Large intestine (tissue), 3 donors: Measurements from ENCODE around the gene TTLL13. TPM values are rescaled to one million over a fixed set of nuclear protein-coding genes. Genes with fewer than 3 reads are reported as not detected.

Experiments used
- DNase-seq, 2 donors: peaks; one replicate each; pipeline versions ENCODE4 v3.0.0 to v3.0.0-alpha.2; 2013
- H3K27ac ChIP-seq: one replicate; pipeline ENCODE4 v1.5.1; 2013; ENCODE audit warnings: low read length
- H3K27me3 ChIP-seq: 2 replicates; pipeline ENCODE4 v1.6.1; 2013; ENCODE audit warnings: low read length; ENCODE audit not compliant: control insufficient read depth, insufficient read depth
- H3K36me3 ChIP-seq: 2 replicates; pipeline ENCODE4 v1.6.1; 2013; ENCODE audit warnings: low read length; ENCODE audit not compliant: control insufficient read depth, insufficient read depth
- H3K4me1 ChIP-seq: one replicate; pipeline ENCODE4 v1.6.1; 2013; ENCODE audit warnings: low read length; ENCODE audit not compliant: control insufficient read depth, insufficient read depth
- H3K4me3 ChIP-seq: one replicate; pipeline ENCODE4 v1.5.1; 2013; ENCODE audit warnings: low read length
- H3K9me3 ChIP-seq: one replicate; pipeline ENCODE4 v1.6.1; 2013; ENCODE audit warnings: mild to moderate bottlenecking, low read depth, low read length, moderate library complexity; ENCODE audit not compliant: control insufficient read depth
- WGBS: methylation state at CpG from one replicate; pipeline ENCODE4 v1.1.5; 2013; ENCODE audit warnings: low lambda C conversion rate; ENCODE audit not compliant: insufficient coverage; 5-methylcytosine and 5-hydroxymethylcytosine counted together
- polyA plus RNA-seq: library from polyadenylated mRNA; unstranded; fragments of 120-200 nt; gene quantifications from one replicate; pipeline ENCODE4 v1.2.1, GENCODE V29; 2013

TTLL13 gene
- polyA plus RNA-seq, 1 donor = 0.33 TPM

DNA sequence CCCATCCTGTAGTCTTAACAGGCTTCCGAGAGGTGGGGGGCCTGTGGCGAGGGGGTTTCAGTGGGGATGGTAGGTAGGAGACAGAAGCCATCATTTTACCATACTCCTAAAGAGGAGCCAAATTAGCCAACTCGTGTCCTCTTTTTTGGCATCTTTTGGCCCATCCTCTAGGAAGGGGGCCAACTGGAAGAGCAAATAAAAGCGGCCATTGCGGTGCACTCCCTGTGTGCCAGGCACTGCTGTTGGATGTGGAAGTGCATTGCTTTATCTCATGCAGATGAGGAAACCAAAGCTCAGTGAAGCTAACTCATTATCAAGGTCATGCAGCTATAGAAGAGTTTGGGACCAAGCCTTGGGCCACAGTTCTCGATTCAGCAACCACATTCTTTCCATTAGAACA is 42.1 kb upstream of the TTLL13 start:
- no peak overlapping the region for H3K4me3 ChIP-seq
- peak in 1 of 2 donors; percentile 1 for DNase-seq
- no CpG with 5 or more reads among the region's 6 CpGs for WGBS
- no peak overlapping the region for H3K27ac ChIP-seq
- H3K9me3 ChIP-seq = no peaks in the 10 kb centered on the region
- H3K36me3 ChIP-seq = peaks cover 50% of the 10 kb centered on the region
- H3K4me1 ChIP-seq = peaks cover 27% of the 10 kb centered on the region
- H3K27me3 ChIP-seq = no peaks in the 10 kb centered on the region

DNA sequence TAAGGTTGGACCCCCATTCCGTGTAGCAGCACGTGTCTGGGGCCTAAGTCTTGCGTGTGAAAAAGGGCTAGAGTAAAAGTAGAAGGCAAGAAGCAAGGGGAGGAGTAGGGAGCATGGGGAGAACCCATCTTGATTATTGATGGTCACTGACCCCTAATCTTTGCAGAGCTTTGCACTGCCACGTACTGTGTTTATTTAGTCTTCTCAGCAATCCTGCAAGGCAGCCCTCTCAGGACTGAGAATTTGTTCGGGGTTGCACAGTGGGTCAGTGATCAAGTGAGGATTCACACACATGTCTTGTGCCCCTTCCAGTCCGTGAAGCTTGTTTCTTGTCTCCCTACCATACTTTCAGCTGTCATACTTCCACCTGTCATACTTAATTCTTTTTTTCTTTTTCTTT is 41.0 kb upstream of the TTLL13 start:
- Histone ChIP-seq H3K4me1 (peaks cover 29% of the 10 kb centered on the region), H3K9me3 (no peaks in the 10 kb centered on the region), H3K4me3 (no peak overlapping the region), H3K27me3 (no peaks in the 10 kb centered on the region), H3K27ac (peak overlapping the region; percentile 9), H3K36me3 (peaks cover 56% of the 10 kb centered on the region)
- peak; percentile 49 to 75 for DNase-seq
- no CpG with 5 or more reads among the region's 6 CpGs for WGBS

DNA sequence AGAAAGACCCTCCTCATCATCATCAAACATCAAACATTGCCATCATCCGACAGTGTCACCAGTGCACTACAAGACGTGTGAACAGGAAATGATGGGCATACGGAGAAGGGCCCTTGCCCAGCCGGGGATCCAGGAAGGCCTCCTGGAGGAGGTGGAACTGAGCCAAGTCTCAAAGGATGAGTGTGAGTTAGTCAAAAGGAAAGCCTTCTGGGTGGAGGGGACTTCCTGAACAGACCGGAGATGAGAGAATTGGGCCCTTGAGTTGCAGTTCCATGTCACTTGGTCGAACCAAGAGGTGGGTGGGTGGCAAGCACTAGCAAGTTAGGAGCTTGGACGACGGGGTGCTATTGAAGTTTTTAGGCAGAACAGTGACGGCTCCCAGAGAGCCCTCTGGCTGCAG is 39.8 kb upstream of the TTLL13 start:
- H3K9me3 ChIP-seq = no peaks in the 10 kb centered on the region
- no CpG with 5 or more reads among the region's 9 CpGs for WGBS
- peak in 1 of 2 donors; percentile 1 for DNase-seq
- peaks cover 36% of the 10 kb centered on the region for H3K4me1 ChIP-seq
- H3K27me3 ChIP-seq = no peaks in the 10 kb centered on the region
- peaks cover 47% of the 10 kb centered on the region for H3K36me3 ChIP-seq
- H3K4me3 ChIP-seq = no peak overlapping the region
- no peak overlapping the region for H3K27ac ChIP-seq

DNA sequence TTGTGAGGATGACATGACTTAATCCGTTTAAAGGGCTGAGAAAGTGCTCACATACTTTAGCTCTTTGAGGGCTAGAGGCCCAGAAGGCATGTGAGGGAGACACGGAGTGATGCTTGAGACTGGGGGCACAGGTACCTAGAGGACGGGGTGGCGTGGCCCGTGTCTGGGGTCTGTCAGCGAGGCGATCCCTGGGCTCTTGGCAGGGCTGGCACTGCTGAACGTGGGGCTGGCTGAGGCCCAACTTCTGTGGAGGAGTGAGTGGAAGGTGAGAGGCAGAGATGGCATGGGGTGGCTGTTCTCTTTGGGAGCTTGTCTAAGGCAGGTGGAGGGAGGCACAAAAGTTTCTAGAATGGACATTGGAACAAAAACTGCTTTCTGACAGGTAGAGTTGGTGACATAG is 38.8 kb upstream of the TTLL13 start:
- peaks cover 36% of the 10 kb centered on the region for H3K4me1 ChIP-seq
- DNase-seq = peak in 1 of 2 donors; percentile 9

GRCh38 chr15:90211009-90211408 is 38.3 kb upstream of the TTLL13 start:
- Histone ChIP-seq H3K27me3 (no peaks in the 10 kb centered on the region), H3K4me1 (peaks cover 36% of the 10 kb centered on the region), H3K36me3 (peaks cover 36% of the 10 kb centered on the region), H3K27ac (peak overlapping the region; percentile 95), H3K9me3 (no peaks in the 10 kb centered on the region), H3K4me3 (no peak overlapping the region)
- WGBS = no CpG with 5 or more reads among the region's 9 CpGs
- DNase-seq = no peak

More for the DNA sequence above, 38.8 kb upstream of the TTLL13 start:
- H3K36me3 ChIP-seq = peaks cover 40% of the 10 kb centered on the region
- no peaks in the 10 kb centered on the region for H3K27me3 ChIP-seq
- WGBS = no CpG with 5 or more reads among the region's 8 CpGs
- H3K27ac ChIP-seq = peak overlapping the region; percentile 95
- H3K9me3 ChIP-seq = no peaks in the 10 kb centered on the region
- H3K4me3 ChIP-seq = no peak overlapping the region

DNA sequence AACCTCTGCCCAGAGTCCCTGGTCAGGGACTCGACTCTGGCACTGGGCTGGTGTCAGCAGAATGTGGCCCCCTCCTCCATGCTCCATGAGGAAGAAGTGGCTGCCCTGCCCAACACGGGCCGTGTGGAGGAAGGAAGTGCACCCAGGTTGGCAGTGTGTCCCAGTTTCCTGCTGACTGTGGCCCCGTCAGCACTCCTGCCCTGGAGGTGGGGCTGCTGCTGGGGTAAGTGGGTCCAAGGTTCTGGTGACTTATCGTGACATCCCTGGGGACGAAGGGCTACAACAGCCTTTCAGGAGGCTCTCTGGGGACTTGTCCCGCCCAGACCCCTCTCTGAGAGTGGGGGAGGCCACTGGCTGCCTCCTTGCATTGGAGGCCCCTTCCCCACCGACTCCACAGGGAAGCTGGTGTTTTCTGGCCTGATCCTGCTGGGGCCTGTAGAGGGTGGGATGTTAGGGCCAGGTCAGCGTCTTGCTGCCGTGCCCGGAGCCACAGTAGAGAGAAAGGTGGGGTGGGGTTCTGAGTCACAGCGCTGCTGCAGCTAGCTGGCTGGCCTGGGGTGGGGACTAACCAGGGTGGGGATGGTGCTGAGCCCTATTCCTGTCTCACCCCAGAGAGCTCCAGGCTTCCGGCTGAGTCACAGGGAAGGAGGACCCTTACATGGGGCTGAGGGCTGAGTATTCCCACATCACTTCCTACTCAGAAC is 37.8 kb upstream of the TTLL13 start:
- peak overlapping the region; percentile 95 for H3K27ac ChIP-seq
- DNase-seq = peak; percentile 91 to 97
- no peaks in the 10 kb centered on the region for H3K9me3 ChIP-seq
- no peaks in the 10 kb centered on the region for H3K27me3 ChIP-seq
- WGBS = no CpG with 5 or more reads among the region's 13 CpGs
- no peak overlapping the region for H3K4me3 ChIP-seq
- peaks cover 33% of the 10 kb centered on the region for H3K36me3 ChIP-seq
- H3K4me1 ChIP-seq = peaks cover 36% of the 10 kb centered on the region

GRCh38 chr15:90212221-90213098 is 36.9 kb upstream of the TTLL13 start:
- Histone ChIP-seq H3K27me3 (no peaks in the 10 kb centered on the region), H3K9me3 (no peaks in the 10 kb centered on the region), H3K27ac (peak overlapping the region; percentile 95), H3K4me1 (peaks cover 36% of the 10 kb centered on the region), H3K4me3 (no peak overlapping the region), H3K36me3 (peaks cover 28% of the 10 kb centered on the region)
- WGBS = no CpG with 5 or more reads among the region's 35 CpGs
- peak in 1 of 2 donors; percentile 22 for DNase-seq

DNA sequence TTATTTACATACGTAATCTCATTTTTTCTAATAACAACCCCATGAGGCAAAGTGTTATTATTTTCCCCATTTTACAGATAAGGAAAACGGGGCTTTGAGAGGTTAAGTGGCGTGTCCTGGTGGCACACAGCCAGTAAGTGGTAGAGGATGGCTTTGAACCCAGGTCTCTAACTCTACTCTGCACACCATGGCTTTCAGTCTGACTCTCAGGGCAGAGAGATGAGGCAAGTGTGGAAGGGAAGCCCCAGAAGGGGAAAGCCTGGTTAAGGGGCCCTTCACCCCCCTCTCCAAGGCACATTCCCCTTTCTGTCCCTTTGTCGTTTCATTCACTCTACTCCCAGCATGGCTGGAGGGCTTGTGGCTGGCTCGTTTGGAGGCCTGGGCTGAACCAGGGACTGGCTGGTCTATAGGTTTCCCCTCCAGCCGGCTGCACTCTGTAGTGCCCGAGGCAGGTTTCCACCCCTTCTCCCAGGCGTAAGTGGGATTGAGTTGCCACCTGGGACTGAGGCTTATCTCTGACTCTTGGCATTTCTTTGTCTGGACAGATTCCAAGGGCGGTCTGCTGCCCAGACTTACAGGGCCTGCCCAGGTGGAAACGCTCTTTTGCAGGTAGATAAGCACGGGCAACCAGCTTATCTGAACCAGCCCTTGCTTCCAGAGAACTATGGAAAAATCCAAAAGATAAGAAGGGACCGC is 36.1 kb upstream of the TTLL13 start:
- peaks cover 36% of the 10 kb centered on the region for H3K4me1 ChIP-seq

GRCh38 chr15:90213818-90214204 is 35.5 kb upstream of the TTLL13 start:
- Histone ChIP-seq H3K27me3 (no peaks in the 10 kb centered on the region), H3K9me3 (no peaks in the 10 kb centered on the region), H3K4me3 (no peak overlapping the region), H3K27ac (peak overlapping the region; percentile 95), H3K36me3 (peaks cover 38% of the 10 kb centered on the region), H3K4me1 (peaks cover 36% of the 10 kb centered on the region)
- WGBS = no CpG with 5 or more reads among the region's 11 CpGs
- DNase-seq = peak in 1 of 2 donors; percentile 31

More for the DNA sequence above, 36.1 kb upstream of the TTLL13 start:
- H3K4me3 ChIP-seq = no peak overlapping the region
- H3K9me3 ChIP-seq = no peaks in the 10 kb centered on the region
- H3K27me3 ChIP-seq = no peaks in the 10 kb centered on the region
- peaks cover 35% of the 10 kb centered on the region for H3K36me3 ChIP-seq
- peak; percentile 40 to 79 for DNase-seq
- H3K27ac ChIP-seq = peak overlapping the region; percentile 95
- WGBS = 100% methylated on average over 1 of the region's 12 CpGs

DNA sequence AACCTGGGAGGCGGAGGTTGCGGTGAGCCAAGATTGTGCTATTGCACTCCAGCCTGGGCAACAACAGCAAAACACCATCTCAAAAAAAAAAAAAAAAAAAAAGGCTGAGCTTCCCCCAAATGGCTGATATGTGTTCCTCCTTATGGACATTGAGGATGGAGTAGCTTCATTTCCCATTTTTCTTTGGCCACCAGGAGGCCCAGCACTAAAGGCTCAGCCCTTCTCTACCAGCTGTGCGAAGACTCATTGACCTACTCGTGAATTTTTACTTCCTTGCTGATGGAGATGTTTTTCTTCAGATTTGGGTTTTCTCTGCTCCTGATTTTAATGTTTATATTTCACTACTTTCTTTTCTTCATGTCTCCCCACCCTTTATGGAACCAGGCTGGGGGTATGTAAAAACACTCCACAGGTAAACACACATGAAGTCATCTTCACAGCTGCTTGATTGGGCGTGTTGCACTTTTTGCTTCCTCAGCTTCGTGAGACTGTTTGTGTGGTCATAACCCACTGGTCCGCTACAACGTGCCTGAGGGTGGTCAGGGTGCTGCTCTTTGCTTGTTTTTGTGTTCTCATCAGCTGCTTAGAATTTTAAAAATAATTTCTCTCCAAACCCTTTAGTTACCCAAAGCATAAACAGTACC is 34.7 kb upstream of the TTLL13 start:
- Histone ChIP-seq H3K4me3 (no peak overlapping the region), H3K27ac (peak overlapping the region; percentile 44), H3K9me3 (no peaks in the 10 kb centered on the region), H3K36me3 (peaks cover 41% of the 10 kb centered on the region), H3K27me3 (no peaks in the 10 kb centered on the region), H3K4me1 (peaks cover 36% of the 10 kb centered on the region)
- no CpG with 5 or more reads among the region's 8 CpGs for WGBS
- no peak for DNase-seq
